H1 (cell line): ENCODE data around the gene CERT1. TPM values are rescaled to one million over a fixed set of nuclear protein-coding genes. Genes with fewer than 3 reads are reported as not detected.

ENCODE experiments used
- CTCF ChIA-PET: fragments of 300-600 bp; sonication (Branson Sonifier 250); formaldehyde crosslinking; loops from one replicate; lab custom pipeline; 2021; ENCODE audit not compliant: partially characterized antibody; lab: Charles Lee
- POLR2A ChIA-PET: fragments of 300-600 bp; sonication (Branson Sonifier 250); formaldehyde crosslinking; loops from one replicate; lab custom pipeline; 2021; ENCODE audit warnings: inconsistent platforms; ENCODE audit not compliant: partially characterized antibody; lab: Charles Lee
- DNase-seq, 2 experiments: peaks; one replicate each; pipeline versions ENCODE4 v3.0.0 to v3.0.0-alpha.2; 2010 to 2022; ENCODE audit warnings: low spot score in 2 of 2, low read depth in 1 of 2, mixed read lengths in 1 of 2
- FAIRE-seq: peaks from 2 replicates; lab custom pipeline; 2011; peaks lifted over from hg19 to GRCh38; lab: Jason Lieb, UNC
- H2AFZ ChIP-seq: 2 replicates; pipeline ENCODE4 v1.8.1; 2012; ENCODE audit warnings: low read length, inconsistent platforms
- H2AK5ac ChIP-seq: 2 replicates; pipeline ENCODE4 v1.6.1; 2013; ENCODE audit warnings: low read depth, low read length
- H2BK120ac ChIP-seq: replicated peaks from 2 replicates; pipeline ENCODE3; 2013; ENCODE audit warnings: low read depth, low read length, inconsistent platforms
- H2BK12ac ChIP-seq: 2 replicates; pipeline ENCODE4 v1.6.1; 2013; ENCODE audit warnings: low read depth, low read length
- H2BK15ac ChIP-seq: 2 replicates; pipeline ENCODE4 v1.6.1; 2013; ENCODE audit warnings: low read length
- H2BK20ac ChIP-seq: 2 replicates; pipeline ENCODE4 v1.6.1; 2013; ENCODE audit warnings: low read length
- H2BK5ac ChIP-seq: 2 replicates; pipeline ENCODE4 v1.6.1; 2013; ENCODE audit warnings: low read depth, low read length
- H3K14ac ChIP-seq: 2 replicates; pipeline ENCODE4 v1.6.1; 2013; ENCODE audit warnings: inconsistent platforms; ENCODE audit not compliant: insufficient read length
- H3K18ac ChIP-seq: 2 replicates; pipeline ENCODE4 v1.6.1; 2013; ENCODE audit warnings: low read length; ENCODE audit errors: extremely low read depth
- H3K23ac ChIP-seq: 2 replicates; pipeline ENCODE4 v1.6.1; 2013; ENCODE audit warnings: inconsistent platforms; ENCODE audit not compliant: insufficient read length
- H3K23me2 ChIP-seq: 2 replicates; pipeline ENCODE4 v1.6.1; 2013; ENCODE audit warnings: low read depth, low read length
- H3K27ac ChIP-seq: 2 replicates; pipeline ENCODE4 v1.6.1; 2011; ENCODE audit warnings: low read depth, low read length, inconsistent platforms
- H3K27me3 ChIP-seq, 4 experiments: replicated peaks in 1 of 4; 1 replicate in 1 of 4; 2 replicates in 3 of 4; pipeline versions ENCODE4 v1.6.1 to v1.8.1; 2011 to 2013; ENCODE audit warnings: low read length in 3 of 4, mild to moderate bottlenecking in 3 of 4, inconsistent platforms in 2 of 4, mixed read lengths in 2 of 4, moderate library complexity in 1 of 4; ENCODE audit not compliant: control insufficient read depth in 3 of 4, insufficient read depth in 3 of 4; ENCODE audit errors: extremely low read depth in 1 of 4
- H3K36me3 ChIP-seq, 4 experiments: 2 replicates each; pipeline versions ENCODE4 v1.6.1 to v1.8.1; 2011 to 2013; ENCODE audit warnings: mild to moderate bottlenecking in 4 of 4, low read length in 3 of 4, moderate library complexity in 2 of 4, control low read depth in 1 of 4, inconsistent platforms in 1 of 4; ENCODE audit not compliant: insufficient read depth in 4 of 4, control insufficient read depth in 2 of 4
- H3K4ac ChIP-seq: replicated peaks from 2 replicates; pipeline ENCODE3; 2013; ENCODE audit warnings: low read length, low read depth, mixed read lengths, inconsistent platforms; ENCODE audit not compliant: insufficient read length
- H3K4me1 ChIP-seq, 4 experiments: replicated peaks in 1 of 4; 1 replicate in 1 of 4; 2 replicates in 3 of 4; pipeline versions ENCODE4 v1.6.1 to v1.8.1; 2011 to 2013; ENCODE audit warnings: low read length in 3 of 4, inconsistent platforms in 2 of 4, mixed read lengths in 1 of 4; ENCODE audit not compliant: insufficient read depth in 4 of 4, control insufficient read depth in 3 of 4
- H3K4me2 ChIP-seq, 2 experiments: 2 replicates each; pipeline versions ENCODE4 v1.6.1 to v1.8.1; 2011 to 2013; ENCODE audit warnings: low read depth in 2 of 2, low read length in 2 of 2, control low read depth in 1 of 2, inconsistent platforms in 1 of 2, mild to moderate bottlenecking in 1 of 2; ENCODE audit not compliant: insufficient read depth in 1 of 2
- H3K4me3 ChIP-seq, 4 experiments: fragments of 200-600, 300-600 bp in 1 of 4; sonication (generic), shearing (Covaris generic), sonication (Bioruptor Twin) in 1 of 4; 2 replicates each; pipeline versions ENCODE4 v1.5.1 to v1.8.1; 2011 to 2016; ENCODE audit warnings: low read length in 4 of 4, low read depth in 3 of 4, control low read depth in 2 of 4, inconsistent platforms in 2 of 4, mild to moderate bottlenecking in 2 of 4, mixed read lengths in 1 of 4, moderate library complexity in 1 of 4; ENCODE audit not compliant: insufficient read depth in 2 of 4; ENCODE audit errors: extremely low read depth in 1 of 4
- H3K56ac ChIP-seq: replicated peaks from 2 replicates; pipeline ENCODE3; 2013; ENCODE audit warnings: low read depth, mild to moderate bottlenecking, mixed read lengths, low read length, inconsistent platforms; ENCODE audit not compliant: insufficient read length
- H3K79me1 ChIP-seq: 2 replicates; pipeline ENCODE4 v1.6.1; 2013; ENCODE audit warnings: low read depth, low read length, control low read depth
- H3K79me2 ChIP-seq, 2 experiments: 2 replicates each; pipeline versions ENCODE4 v1.6.1 to v1.8.1; 2012 to 2013; ENCODE audit warnings: low read length in 2 of 2, mild to moderate bottlenecking in 2 of 2, inconsistent platforms in 1 of 2; ENCODE audit not compliant: insufficient read depth in 2 of 2, control insufficient read depth in 1 of 2
- H3K9ac ChIP-seq, 4 experiments: replicated peaks in 1 of 4; 1 replicate in 1 of 4; 2 replicates in 3 of 4; pipeline versions ENCODE4 v1.6.1 to v1.8.1; 2011 to 2013; ENCODE audit warnings: low read depth in 3 of 4, low read length in 3 of 4, control low read depth in 2 of 4, mild to moderate bottlenecking in 2 of 4, moderate library complexity in 2 of 4, inconsistent platforms in 1 of 4; ENCODE audit errors: extremely low read depth in 1 of 4
- H3K9me3 ChIP-seq, 2 experiments: 2 replicates each; pipeline versions ENCODE4 v1.6.1 to v1.8.1; 2012 to 2013; ENCODE audit warnings: mild to moderate bottlenecking in 2 of 2, moderate library complexity in 2 of 2, control low read depth in 1 of 2, inconsistent platforms in 1 of 2, low read depth in 1 of 2, low read length in 1 of 2, mixed read lengths in 1 of 2; ENCODE audit not compliant: insufficient read depth in 2 of 2
- H4K20me1 ChIP-seq, 2 experiments: replicated peaks in 1 of 2; 2 replicates each; pipeline versions ENCODE3 to v1.8.1; 2011 to 2013; ENCODE audit warnings: inconsistent platforms in 2 of 2, low read length in 2 of 2, mild to moderate bottlenecking in 1 of 2; ENCODE audit not compliant: insufficient read depth in 2 of 2, control insufficient read depth in 1 of 2
- H4K5ac ChIP-seq: 2 replicates; pipeline ENCODE4 v1.6.1; 2013; ENCODE audit warnings: low read length, low read depth, mixed read lengths, inconsistent platforms; ENCODE audit not compliant: insufficient read length
- H4K8ac ChIP-seq: 2 replicates; pipeline ENCODE4 v1.8.0; 2013; ENCODE audit warnings: mild to moderate bottlenecking, moderate library complexity, low read length, inconsistent platforms; ENCODE audit not compliant: insufficient read depth; ENCODE audit errors: extremely low read depth
- H4K91ac ChIP-seq: replicated peaks from 2 replicates; pipeline ENCODE3; 2013; ENCODE audit warnings: low read length, mixed read lengths, inconsistent platforms; ENCODE audit not compliant: insufficient read length
- CBX5 ChIP-seq: fragments of 300-800, 300-1000 bp; sonication (generic); IDR thresholded peaks from 2 replicates; pipeline ENCODE4 v1.7.1; 2016; ENCODE audit warnings: antibody characterized with exemption, low read length, low read depth
- CHD1 ChIP-seq: IDR thresholded peaks from 2 replicates; pipeline ENCODE4 v1.6.1; 2012; ENCODE audit warnings: low read depth, low read length, improper control_type of control experiment
- CTBP2 ChIP-seq: IDR thresholded peaks from 2 replicates; pipeline ENCODE4 v1.7.0; 2011; ENCODE audit warnings: borderline replicate concordance, mild to moderate bottlenecking, moderate library complexity, mixed read lengths, low read length; ENCODE audit not compliant: insufficient read depth, insufficient read length
- GABPA ChIP-seq: IDR thresholded peaks from 2 replicates; pipeline ENCODE4 v1.6.1; 2011; ENCODE audit warnings: mild to moderate bottlenecking, low read length, moderate library complexity, borderline replicate concordance; ENCODE audit not compliant: insufficient read depth
- JUN ChIP-seq: IDR thresholded peaks from 2 replicates; pipeline ENCODE4 v1.6.1; 2011; ENCODE audit warnings: low read depth, mild to moderate bottlenecking, improper control_type of control experiment, low read length
- KDM1A ChIP-seq: fragments of 200-600, 300-600 bp; sonication (generic); IDR thresholded peaks from 2 replicates; pipeline ENCODE4 v1.7.1; 2016; ENCODE audit warnings: mild to moderate bottlenecking, low read length, borderline replicate concordance
- KDM5A ChIP-seq: fragments of 200-600 bp; IDR thresholded peaks from 2 replicates; pipeline ENCODE4 v1.7.1; 2012; ENCODE audit warnings: mild to moderate bottlenecking, low read length, inconsistent platforms, mixed read lengths
- MAX ChIP-seq: IDR thresholded peaks from 2 replicates; pipeline ENCODE4 v1.6.1; 2012; ENCODE audit warnings: inconsistent platforms
- RBBP5 ChIP-seq: IDR thresholded peaks from 2 replicates; pipeline ENCODE4 v1.7.1; 2012; ENCODE audit warnings: low read depth, mild to moderate bottlenecking, inconsistent platforms, low read length, moderate library complexity, borderline replicate concordance
- SP2 ChIP-seq: IDR thresholded peaks from 2 replicates; pipeline ENCODE4 v1.6.1; 2012; ENCODE audit warnings: mild to moderate bottlenecking, low read length, inconsistent platforms
- TAF7 ChIP-seq: optimal IDR thresholded peaks from 2 replicates; pipeline ENCODE3; 2011; ENCODE audit warnings: low read depth, mild to moderate bottlenecking, inconsistent platforms, low read length, moderate library complexity, borderline replicate concordance
- WGBS, 2 experiments: shearing (Covaris generic) in 1 of 2; methylation state at CpG; one replicate each; pipeline versions ENCODE4 v1.1.6 to v1.1.7; 2013 to 2015; ENCODE audit warnings: low lambda C conversion rate in 2 of 2, mixed read lengths in 2 of 2, inconsistent platforms in 1 of 2, low coverage in 1 of 2, missing lambda C conversion rate in 1 of 2; ENCODE audit not compliant: insufficient replicate concordance in 2 of 2, insufficient coverage in 1 of 2, insufficient read length in 1 of 2; ENCODE audit errors: extremely low coverage in 1 of 2, missing lambda C conversion rate in 1 of 2; 5-methylcytosine and 5-hydroxymethylcytosine counted together
- polyA plus RNA-seq, 7 experiments: library from polyadenylated mRNA; depleted of rRNA in 3 of 7; stranded (reverse) in 5 of 7; unstranded in 2 of 7; fragments of >200 nt in 5 of 7; fragments of 200-250 nt in 2 of 7; gene quantifications; 1 replicate in 5 of 7; 2 replicates in 1 of 7; 4 replicates in 1 of 7; pipeline versions ENCODE4 v1.2.1 to v1.2.3, GENCODE V29; 2011 to 2013; ENCODE audit warnings: missing spikeins in 2 of 7, mixed read lengths in 2 of 7
- total RNA-seq: library from RNA; stranded (reverse); fragmentation: NEBNext Ultra II Directional; extraction: Animal tissue kit (Norgen Biotek cat#: 25700); gene quantifications from 2 replicates; pipeline ENCODE4 v1.2.1, GENCODE V29; 2021

Gene CERT1
- total and polyA plus RNA-seq, 2 of the 8 experiments (the other 6 are each of a cell fraction or from before 2014, with no cell fraction given): 7.8 to 55.3 TPM

- H3K23ac ChIP-seq: no peak overlapping the region
- no peak overlapping the region for H2BK5ac ChIP-seq
- H3K23me2 ChIP-seq: no peaks in the 10 kb centered on the region
- no peak overlapping the region for H2AK5ac ChIP-seq
- DNase-seq (no peak), FAIRE-seq (no peak)
- no peak overlapping the region for H3K9ac ChIP-seq
- no peak overlapping the region for H4K8ac ChIP-seq
- TF ChIP-seq RBBP5 (no peak), CHD1 (no peak), TAF7 (no peak), MAX (no peak), KDM5A (no peak), CBX5 (no peak), SP2 (no peak), GABPA (no peak), KDM1A (no peak), JUN (no peak), CTBP2 (no peak)
- no peak overlapping the region for H3K4ac ChIP-seq
- no peak overlapping the region for H3K4me3 ChIP-seq
- H3K36me3 ChIP-seq: no peaks in the 10 kb centered on the region
- H3K4me1 ChIP-seq: no peaks in the 10 kb centered on the region
- H3K4me2 ChIP-seq: no peak overlapping the region
- H2BK120ac ChIP-seq: no peak overlapping the region
- no peaks in the 10 kb centered on the region for H3K79me1 ChIP-seq
- H2BK20ac ChIP-seq: no peak overlapping the region
- H3K27ac ChIP-seq: no peak overlapping the region
- no peak overlapping the region for H3K14ac ChIP-seq
- no peak overlapping the region for H4K5ac ChIP-seq
- H3K27me3 ChIP-seq: no peaks in the 10 kb centered on the region
- H4K20me1 ChIP-seq: no peaks in the 10 kb centered on the region
- H2BK15ac ChIP-seq: no peak overlapping the region
- no peak overlapping the region for H2AFZ ChIP-seq
- no peak overlapping the region for H4K91ac ChIP-seq
- H3K9me3 ChIP-seq: no peaks in the 10 kb centered on the region
- H3K18ac ChIP-seq: no peak overlapping the region
- H3K79me2 ChIP-seq: no peaks in the 10 kb centered on the region
- ChIA-PET POLR2A (no interaction called here), CTCF (interaction anchor here (1.1 kb wide), 1 partner anchor 228 kb away, joined by 4 read pairs; no protein-coding TSS in a partner anchor)
- 79% methylated on average over 2 of the region's 2 CpGs; no CpG with 5 or more reads in 1 of the 2 experiments for WGBS, 2 experiments
- no peak overlapping the region for H3K56ac ChIP-seq
- H2BK12ac ChIP-seq: no peak overlapping the region
Measured at GRCh38 chr5:75438722-75439121, 72.7 kb downstream of the CERT1 start.
